K562 (cell line): Measurements from ENCODE around the gene DNAJB13. TPM values are rescaled to one million over a fixed set of nuclear protein-coding genes. Genes with fewer than 3 reads are reported as not detected.

Experiments used
- ATAC-seq: fragments of 200-7000 bp; cut with Tn5 transposase; 3 replicates; pipeline ENCODE4 v1.9.1; 2020; ENCODE audit warnings: moderate library complexity
- BruUV-seq: library from RNA; stranded (reverse); fragments of 400-500 nt; replicated peaks from 2 replicates; lab custom pipeline; 2021; lab: Mats Ljungman, UMichigan
- CTCF ChIA-PET: fragments of 300-600 bp; formaldehyde crosslinking; extraction: SDS; loops from one replicate; lab custom pipeline; 2021; ENCODE audit warnings: low intra/inter-chr PET ratio; lab: Yijun Ruan, JAX
- POLR2A ChIA-PET: fragments of 300-600, 350-650 bp; sonication (Branson Sonifier 250); formaldehyde crosslinking; extraction: SDS; loops from one replicate; lab custom pipeline; 2021; ENCODE audit warnings: antibody characterized with exemption, inconsistent platforms; lab: Yijun Ruan, JAX
- DNase-seq, 4 experiments: peaks; one replicate each; pipeline versions ENCODE4 v3.0.0 to v3.0.0-alpha.2; 2011 to 2018; ENCODE audit warnings: low spot score in 3 of 4, mixed read lengths in 3 of 4; ENCODE audit errors: extremely low read depth in 1 of 4
- FAIRE-seq: peaks from 2 replicates; lab custom pipeline; 2011; peaks lifted over from hg19 to GRCh38; lab: Jason Lieb, UNC
- H2AFZ ChIP-seq: 2 replicates; pipeline ENCODE4 v1.6.0; 2011; ENCODE audit warnings: low read depth, low read length, control low read depth, inconsistent platforms
- H3K27ac ChIP-seq: fragments of 200-600 bp; 3 replicates; pipeline ENCODE4 v1.8.0; 2011; ENCODE audit warnings: low read depth, mild to moderate bottlenecking, control low read depth, inconsistent platforms, low read length, moderate library complexity, mixed read lengths; ENCODE audit errors: extremely low read depth
- H3K27me3 ChIP-seq, 2 experiments: fragments of 300-600 bp in 1 of 2; 2 replicates in 1 of 2; 3 replicates in 1 of 2; pipeline versions ENCODE4 v1.6.0 to v1.8.0; 2011; ENCODE audit warnings: inconsistent platforms in 2 of 2, low read length in 2 of 2, mild to moderate bottlenecking in 1 of 2, mixed read lengths in 1 of 2, moderate library complexity in 1 of 2; ENCODE audit not compliant: control insufficient read depth in 2 of 2, insufficient read depth in 2 of 2
- H3K36me3 ChIP-seq: fragments of 300-600 bp; 3 replicates; pipeline ENCODE4 v1.8.0; 2011; ENCODE audit warnings: mild to moderate bottlenecking, low read length, inconsistent platforms; ENCODE audit not compliant: control insufficient read depth, insufficient read depth
- H3K4me1 ChIP-seq, 2 experiments: fragments of 200-600 bp in 1 of 2; replicated peaks in 1 of 2; 2 replicates in 1 of 2; 3 replicates in 1 of 2; pipeline versions ENCODE4 v1.5.1 to v1.8.0; 2011; ENCODE audit warnings: inconsistent platforms in 2 of 2, low read length in 2 of 2, mild to moderate bottlenecking in 1 of 2, mixed read lengths in 1 of 2, moderate library complexity in 1 of 2; ENCODE audit not compliant: control insufficient read depth in 2 of 2, insufficient read depth in 2 of 2
- H3K4me2 ChIP-seq: 2 replicates; pipeline ENCODE4 v1.6.1; 2011; ENCODE audit warnings: low read length, control low read depth, inconsistent platforms, mixed read lengths; ENCODE audit not compliant: insufficient read depth
- H3K4me3 ChIP-seq: fragments of 200-600 bp; sonication (generic), shearing (Covaris generic); 2 replicates; pipeline ENCODE4 v1.5.1; 2016; ENCODE audit warnings: control low read depth, inconsistent platforms
- H3K79me2 ChIP-seq: fragments of 200-600 bp; 3 replicates; pipeline ENCODE4 v1.8.0; 2011; ENCODE audit warnings: low read length, inconsistent platforms; ENCODE audit not compliant: control insufficient read depth, insufficient read depth
- H3K9ac ChIP-seq, 2 experiments: 2 replicates each; pipeline versions ENCODE4 v1.6.0 to v1.6.1; 2011; ENCODE audit warnings: low read depth in 2 of 2, low read length in 2 of 2, control low read depth in 1 of 2, inconsistent platforms in 1 of 2, mild to moderate bottlenecking in 1 of 2, mixed read lengths in 1 of 2; ENCODE audit not compliant: insufficient read depth in 1 of 2
- H3K9me1 ChIP-seq: one replicate; pipeline ENCODE4 v1.6.0; 2011; ENCODE audit warnings: inconsistent platforms, mild to moderate bottlenecking, low read length, moderate library complexity; ENCODE audit not compliant: control insufficient read depth, insufficient read depth
- H3K9me3 ChIP-seq: replicated peaks from 2 replicates; pipeline ENCODE4 v1.5.1; 2011; ENCODE audit warnings: low read depth, low read length, inconsistent platforms; ENCODE audit not compliant: control insufficient read depth, insufficient read depth
- H4K20me1 ChIP-seq: replicated peaks from 2 replicates; pipeline ENCODE4 v1.6.1; 2011; ENCODE audit warnings: low read length, inconsistent platforms, mixed read lengths; ENCODE audit not compliant: control insufficient read depth, insufficient read depth
- CHD1 ChIP-seq: fragments of 200-600 bp; sonication (generic); IDR thresholded peaks from one replicate; pipeline ENCODE4 v1.6.1; 2012; ENCODE audit warnings: mild to moderate bottlenecking, moderate library complexity, low read length, inconsistent platforms
- DPF2 ChIP-seq: fragments of 450-650 bp; IDR thresholded peaks from 2 replicates; pipeline ENCODE4 v1.6.1; 2016
- JUN ChIP-seq, 2 experiments: sonication (generic) in 1 of 2; formaldehyde crosslinking in 1 of 2; IDR thresholded peaks; 2 replicates each; pipeline versions ENCODE4 v1.6.1 to v1.8.0; 2012 to 2022; ENCODE audit warnings: borderline replicate concordance in 2 of 2, mild to moderate bottlenecking in 2 of 2, improper control_type of control experiment in 1 of 2, low read depth in 1 of 2, low read length in 1 of 2, missing genetic modification reagents in 1 of 2
- JUND ChIP-seq, 2 experiments: IDR thresholded peaks; 2 replicates in 1 of 2; 3 replicates in 1 of 2; pipeline ENCODE4 v1.6.1; 2011; ENCODE audit warnings: borderline replicate concordance in 2 of 2, low read depth in 2 of 2, low read length in 2 of 2, improper control_type of control experiment in 1 of 2, missing biosample characterization in 1 of 2, missing genetic modification characterization in 1 of 2, missing genetic modification reagents in 1 of 2
- NEUROD1 ChIP-seq: fragments of 150-350 bp; IDR thresholded peaks from 2 replicates; pipeline ENCODE4 v1.6.1; 2014; ENCODE audit warnings: borderline replicate concordance, low read length, low read depth; ENCODE audit not compliant: partially characterized antibody
- NR2C2 ChIP-seq, 2 experiments: fragments of 200-800 bp in 1 of 2; sonication (Bioruptor generic) in 1 of 2; sonication (generic) in 1 of 2; formaldehyde crosslinking in 1 of 2; IDR thresholded peaks; 2 replicates each; pipeline versions ENCODE4 v1.6.1 to v1.8.0; 2016 to 2022; ENCODE audit warnings: mild to moderate bottlenecking in 1 of 2, missing compliant biosample characterization in 1 of 2, missing genetic modification characterization in 1 of 2, missing genetic modification reagents in 1 of 2
- NUFIP1 ChIP-seq: fragments of 450-650 bp; IDR thresholded peaks from 2 replicates; pipeline ENCODE4 v1.6.1; 2018; ENCODE audit not compliant: partially characterized antibody
- STAT5B ChIP-seq: fragments of 250-450 bp; sonication (Bioruptor Pico); IDR thresholded peaks from 2 replicates; pipeline ENCODE4 v1.8.0; 2021; ENCODE audit warnings: mild to moderate bottlenecking, inconsistent platforms
- TCF3 ChIP-seq: sonication (generic); formaldehyde crosslinking; IDR thresholded peaks from 2 replicates; pipeline ENCODE4 v1.4.0; 2020; ENCODE audit warnings: mild to moderate bottlenecking, missing genetic modification reagents
- WGBS: fragments of 100-300 bp; shearing (Covaris generic); methylation state at CpG from one replicate; pipeline ENCODE4 v1.1.6; 2016; ENCODE audit warnings: low coverage, mixed read lengths; ENCODE audit not compliant: insufficient coverage; ENCODE audit errors: missing lambda C conversion rate; 5-methylcytosine and 5-hydroxymethylcytosine counted together
- in situ Hi-C: fragments of 300-500 bp; cut with MboI; formaldehyde crosslinking; loops from 4 replicates; pipeline ENCODE4 v1.15.0; 2018; ENCODE audit warnings: inconsistent platforms, mixed read lengths
- intact Hi-C: fragments of 100-400 bp; cut with micrococcal nuclease; formaldehyde crosslinking; loops from 2 replicates; pipeline ENCODE4 v1.14.2; 2022
- polyA plus RNA-seq, 8 experiments: library from polyadenylated mRNA; depleted of rRNA in 4 of 8; stranded (reverse) in 5 of 8; unstranded in 3 of 8; fragments of >200 nt; fragmentation: Nextera tagmentation in 2 of 8; fragmentation: Illumina TruSeq in 1 of 8; extraction: Ambion mirVana in 2 of 8; extraction: Trizol in 1 of 8; gene quantifications; 2 replicates each; pipeline versions ENCODE4 v1.2.1 to v1.2.3, GENCODE V29; 2011 to 2014; ENCODE audit warnings: inconsistent platforms in 1 of 8, missing spikeins in 1 of 8
- total RNA-seq, 7 experiments: library from RNA; depleted of rRNA in 6 of 7; stranded (reverse); fragments of >200 nt in 6 of 7; fragmentation: Illumina TruSeq in 2 of 7; extraction: Trizol in 2 of 7; gene quantifications; 2 replicates each; pipeline versions ENCODE4 v1.2.1 to v1.2.3, GENCODE V29; 2011 to 2021; ENCODE audit warnings: low replicate concordance in 1 of 7
- TF ChIP-seq, protein P1 (sequence below): IDR thresholded peaks from 2 replicates; pipeline ENCODE4 v1.6.1; 2014; ENCODE audit warnings: antibody characterized with exemption
- TF ChIP-seq, protein P2 (sequence below): sonication (generic); formaldehyde crosslinking; IDR thresholded peaks from 2 replicates; pipeline ENCODE4 v1.8.0; 2022; ENCODE audit warnings: missing genetic modification reagents, mild to moderate bottlenecking, moderate library complexity, borderline replicate concordance
- TF ChIP-seq, protein P3 (sequence below), 2 experiments: fragments of 450-650 bp in 1 of 2; sonication (generic) in 1 of 2; formaldehyde crosslinking in 1 of 2; IDR thresholded peaks in 1 of 2; conservative IDR thresholded peaks in 1 of 2; 2 replicates each; pipeline versions ENCODE4 v1.6.1 to v1.8.1; 2016 to 2023; ENCODE audit warnings: mild to moderate bottlenecking in 2 of 2, moderate library complexity in 2 of 2, inconsistent platforms in 1 of 2, missing genetic modification reagents in 1 of 2
- TF ChIP-seq, protein P4 (sequence below), 3 experiments: IDR thresholded peaks in 2 of 3; conservative IDR thresholded peaks in 1 of 3; 2 replicates each; pipeline ENCODE4 v1.5.1; 2011 to 2012; ENCODE audit warnings: low read length in 3 of 3, mild to moderate bottlenecking in 3 of 3, control low read depth in 2 of 3, improper control_type of control experiment in 1 of 3, inconsistent platforms in 1 of 3, low read depth in 1 of 3, mixed read lengths in 1 of 3, moderate library complexity in 1 of 3; ENCODE audit not compliant: insufficient read depth in 2 of 3

Gene DNAJB13
- total and polyA plus RNA-seq, 9 of the 15 experiments (the other 6 are each of a cell fraction or from before 2014, with no cell fraction given): 0.14 TPM; not detected in 8

DNA sequence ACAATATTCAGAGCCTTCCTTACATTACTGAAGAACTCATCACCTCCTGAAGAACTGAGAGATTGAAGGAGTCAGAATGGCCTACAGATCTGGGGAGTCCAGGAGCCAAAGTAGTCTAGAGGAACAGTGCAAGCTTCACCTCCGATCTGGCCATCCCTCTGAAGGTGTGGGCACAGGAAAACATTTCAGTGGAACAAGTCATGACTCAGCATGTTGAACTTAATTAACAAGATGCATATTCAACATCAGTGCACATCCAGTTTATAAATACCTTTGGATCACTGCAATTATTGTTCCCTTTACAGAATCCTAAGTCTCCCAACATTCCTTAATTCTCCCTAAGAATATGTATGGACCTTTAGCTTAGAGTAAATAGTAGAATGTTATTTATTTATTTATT lies 48.5 kb upstream of the DNAJB13 start (continued):
- TF ChIP-seq NUFIP1 (no peak), STAT5B (CRISPR knock-in tag) (no peak), TCF3 (CRISPR knock-in tag) (no peak), NEUROD1 (no peak)
- TF ChIP-seq, protein P1, sequence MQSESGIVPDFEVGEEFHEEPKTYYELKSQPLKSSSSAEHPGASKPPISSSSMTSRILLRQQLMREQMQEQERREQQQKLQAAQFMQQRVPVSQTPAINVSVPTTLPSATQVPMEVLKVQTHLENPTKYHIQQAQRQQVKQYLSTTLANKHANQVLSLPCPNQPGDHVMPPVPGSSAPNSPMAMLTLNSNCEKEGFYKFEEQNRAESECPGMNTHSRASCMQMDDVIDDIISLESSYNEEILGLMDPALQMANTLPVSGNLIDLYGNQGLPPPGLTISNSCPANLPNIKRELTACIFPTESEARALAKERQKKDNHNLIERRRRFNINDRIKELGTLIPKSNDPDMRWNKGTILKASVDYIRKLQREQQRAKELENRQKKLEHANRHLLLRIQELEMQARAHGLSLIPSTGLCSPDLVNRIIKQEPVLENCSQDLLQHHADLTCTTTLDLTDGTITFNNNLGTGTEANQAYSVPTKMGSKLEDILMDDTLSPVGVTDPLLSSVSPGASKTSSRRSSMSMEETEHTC: no peak
- TF ChIP-seq, all 486 proteins: peak for 8

DNA sequence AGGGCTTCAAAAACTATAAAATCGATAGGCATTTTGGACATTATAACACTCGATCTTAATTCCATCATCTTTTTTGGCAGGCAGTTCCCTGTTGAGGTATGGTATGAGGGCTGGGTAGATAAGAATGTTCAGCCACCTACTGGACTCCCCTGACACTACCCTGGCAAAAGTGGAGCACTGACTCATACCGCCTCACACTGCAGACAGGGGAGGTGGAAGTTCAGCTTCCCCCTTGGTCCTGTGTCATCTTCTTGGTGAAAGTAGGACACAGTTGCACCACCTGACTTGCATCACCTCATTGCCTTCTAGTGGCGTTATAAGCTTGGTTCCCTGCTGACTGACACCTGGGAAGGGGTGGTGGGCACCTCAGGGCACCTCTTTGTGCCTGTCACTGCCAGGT lies 43.6 kb upstream of the DNAJB13 start:
- ChIA-PET CTCF (interaction anchor here (0.7 kb wide), 1 partner anchor 144 kb away, joined by 7 read pairs; no protein-coding TSS in a partner anchor), POLR2A (interaction anchor here (0.6 to 1.0 kb wide), 2 partner anchors 8 to 345 kb away, joined by 3 read pairs; no protein-coding TSS in a partner anchor)
- intact Hi-C loops (no loop called here), in situ Hi-C loops (no loop called here)
- H4K20me1 ChIP-seq: no peaks in the 10 kb centered on the region
- H3K9me3 ChIP-seq: no peaks in the 10 kb centered on the region
- peaks cover 19% of the 10 kb centered on the region for H3K36me3 ChIP-seq
- no peak overlapping the region for H3K4me3 ChIP-seq
- H3K9ac ChIP-seq: no peak overlapping the region
- 22% methylated on average over 4 of the region's 4 CpGs for WGBS
- no TSS peak for BruUV-seq
- H3K27ac ChIP-seq: no peak overlapping the region
- no peak overlapping the region for H3K4me2 ChIP-seq
- no peak for FAIRE-seq
- no peaks in the 10 kb centered on the region for H3K27me3 ChIP-seq
- ATAC-seq: peak; percentile 97
- no peak overlapping the region for H2AFZ ChIP-seq
- H3K79me2 ChIP-seq: no peaks in the 10 kb centered on the region
- peaks cover 3% of the 10 kb centered on the region for H3K9me1 ChIP-seq
- DNase-seq: peak; percentile 26 to 69 (median 51)
- H3K4me1 ChIP-seq: no peaks in the 10 kb centered on the region; a peak in 2 of 5 replicates
- TF ChIP-seq JUND (IDR thresholded peaks at IDR 0.05; ENCODE audit: borderline replicate concordance, low read depth, low read length) (peak; percentile 56; the same call in 1 of the 2 replicates), JUND (tag; IDR thresholded peaks at IDR 0.05; ENCODE audit: borderline replicate concordance, low read depth, low read length) (no peak; the same call in 2 of the 3 replicates), NR2C2 (CRISPR knock-in tag; IDR thresholded peaks at IDR 0.05) (no peak), NR2C2 (tag; IDR thresholded peaks at IDR 0.05) (peak; percentile 8; the same call in 1 of the 2 replicates), JUN (IDR thresholded peaks at IDR 0.05; ENCODE audit: borderline replicate concordance, low read depth, low read length) (0 out of 2 replicates have a peak, but pooled peaks have one; percentile 29), JUN (CRISPR knock-in tag; IDR thresholded peaks at IDR 0.05; ENCODE audit: borderline replicate concordance) (no peak), CHD1 (no peak), DPF2 (no peak)
- TF ChIP-seq, protein P2, sequence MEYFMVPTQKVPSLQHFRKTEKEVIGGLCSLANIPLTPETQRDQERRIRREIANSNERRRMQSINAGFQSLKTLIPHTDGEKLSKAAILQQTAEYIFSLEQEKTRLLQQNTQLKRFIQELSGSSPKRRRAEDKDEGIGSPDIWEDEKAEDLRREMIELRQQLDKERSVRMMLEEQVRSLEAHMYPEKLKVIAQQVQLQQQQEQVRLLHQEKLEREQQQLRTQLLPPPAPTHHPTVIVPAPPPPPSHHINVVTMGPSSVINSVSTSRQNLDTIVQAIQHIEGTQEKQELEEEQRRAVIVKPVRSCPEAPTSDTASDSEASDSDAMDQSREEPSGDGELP (CRISPR knock-in tag): no peak
- TF ChIP-seq, protein P3, sequence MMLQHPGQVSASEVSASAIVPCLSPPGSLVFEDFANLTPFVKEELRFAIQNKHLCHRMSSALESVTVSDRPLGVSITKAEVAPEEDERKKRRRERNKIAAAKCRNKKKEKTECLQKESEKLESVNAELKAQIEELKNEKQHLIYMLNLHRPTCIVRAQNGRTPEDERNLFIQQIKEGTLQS (IDR thresholded peaks at IDR 0.05): peak; percentile 61
- TF ChIP-seq, protein P3 (CRISPR knock-in tag; conservative IDR thresholded peaks at IDR 0.05): no peak
- TF ChIP-seq, protein P4, sequence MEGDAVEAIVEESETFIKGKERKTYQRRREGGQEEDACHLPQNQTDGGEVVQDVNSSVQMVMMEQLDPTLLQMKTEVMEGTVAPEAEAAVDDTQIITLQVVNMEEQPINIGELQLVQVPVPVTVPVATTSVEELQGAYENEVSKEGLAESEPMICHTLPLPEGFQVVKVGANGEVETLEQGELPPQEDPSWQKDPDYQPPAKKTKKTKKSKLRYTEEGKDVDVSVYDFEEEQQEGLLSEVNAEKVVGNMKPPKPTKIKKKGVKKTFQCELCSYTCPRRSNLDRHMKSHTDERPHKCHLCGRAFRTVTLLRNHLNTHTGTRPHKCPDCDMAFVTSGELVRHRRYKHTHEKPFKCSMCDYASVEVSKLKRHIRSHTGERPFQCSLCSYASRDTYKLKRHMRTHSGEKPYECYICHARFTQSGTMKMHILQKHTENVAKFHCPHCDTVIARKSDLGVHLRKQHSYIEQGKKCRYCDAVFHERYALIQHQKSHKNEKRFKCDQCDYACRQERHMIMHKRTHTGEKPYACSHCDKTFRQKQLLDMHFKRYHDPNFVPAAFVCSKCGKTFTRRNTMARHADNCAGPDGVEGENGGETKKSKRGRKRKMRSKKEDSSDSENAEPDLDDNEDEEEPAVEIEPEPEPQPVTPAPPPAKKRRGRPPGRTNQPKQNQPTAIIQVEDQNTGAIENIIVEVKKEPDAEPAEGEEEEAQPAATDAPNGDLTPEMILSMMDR (IDR thresholded peaks at IDR 0.05 in 2 of 3, conservative IDR thresholded peaks at IDR 0.05 in 1 of 3; ENCODE audit: insufficient read depth in 2 of 3, low read depth in 1 of 3, low read length in 3 of 3): peak; percentile 54 to 58 (median 55)
